RWPE2 (cell line): ENCODE results near the gene ERCC8.
A peak's percentile ranks its signal among the peaks of the same experiment; 100 is the strongest.

ENCODE experiments used
- ATAC-seq: fragments of 200-7000 bp; cut with Tn5 transposase; 3 replicates; pipeline ENCODE4 v1.9.1; 2021; ENCODE audit warnings: low read depth
- DNase-seq: peaks from one replicate; pipeline ENCODE4 v3.0.0-alpha.2; 2020; ENCODE audit warnings: low spot score
- H3K27ac ChIP-seq: fragments of 450-650 bp; 2 replicates; pipeline ENCODE4 v1.5.1; 2017; ENCODE audit warnings: mild to moderate bottlenecking; ENCODE audit not compliant: poor library complexity, severe bottlenecking
- H3K27me3 ChIP-seq: fragments of 250-450 bp; sonication (Bioruptor Pico); 2 replicates; pipeline ENCODE4 v1.5.1; 2021; ENCODE audit warnings: mild to moderate bottlenecking, moderate library complexity; ENCODE audit not compliant: insufficient read depth, poor library complexity, severe bottlenecking
- H3K36me3 ChIP-seq: fragments of 250-450 bp; sonication (Bioruptor Pico); 2 replicates; pipeline ENCODE4 v1.5.1; 2020; ENCODE audit warnings: low read depth, mild to moderate bottlenecking, moderate library complexity
- H3K4me1 ChIP-seq: fragments of 250-450 bp; sonication (Bioruptor Pico); 2 replicates; pipeline ENCODE4 v1.5.1; 2021; ENCODE audit warnings: mild to moderate bottlenecking, moderate library complexity; ENCODE audit not compliant: insufficient read depth, poor library complexity, severe bottlenecking
- H3K4me3 ChIP-seq: fragments of 250-450 bp; sonication (Bioruptor Pico); 2 replicates; pipeline ENCODE4 v1.5.1; 2021; ENCODE audit warnings: mild to moderate bottlenecking, moderate library complexity; ENCODE audit not compliant: severe bottlenecking
- H3K9me3 ChIP-seq: fragments of 250-450 bp; sonication (Bioruptor Pico); 2 replicates; pipeline ENCODE4 v1.5.1; 2021; ENCODE audit warnings: mild to moderate bottlenecking, moderate library complexity; ENCODE audit not compliant: severe bottlenecking
- CTCF ChIP-seq: fragments of 450-650 bp; IDR thresholded peaks from one replicate; pipeline ENCODE4 v1.5.1; 2017; ENCODE audit warnings: mild to moderate bottlenecking, moderate library complexity; ENCODE audit not compliant: poor library complexity, severe bottlenecking

The ERCC8 gene

GRCh38 chr5:60929024-60929423 lies 15.8 kb downstream of the ERCC8 start:
- Histone ChIP-seq H3K27me3 (no peaks in the 10 kb centered on the region), H3K4me3 (no peak overlapping the region), H3K27ac (no peak overlapping the region), H3K9me3 (no peaks in the 10 kb centered on the region), H3K4me1 (no peaks in the 10 kb centered on the region), H3K36me3 (peaks cover 43% of the 10 kb centered on the region)
- peak; percentile 67 for TF ChIP-seq CTCF
- no peak for DNase-seq
- ATAC-seq, result no peak

- ATAC-seq, result no peak
- no peak for TF ChIP-seq CTCF
- no peak overlapping the region for H3K4me3 ChIP-seq
Measured at GRCh38 chr5:60927450-60927849, 17.4 kb downstream of the ERCC8 start.

GRCh38 chr5:60918466-60918865 lies 26.4 kb downstream of the ERCC8 start:
- Histone ChIP-seq H3K27ac (no peak overlapping the region), H3K36me3 (peaks cover 56% of the 10 kb centered on the region), H3K9me3 (no peaks in the 10 kb centered on the region), H3K27me3 (no peaks in the 10 kb centered on the region), H3K4me1 (no peaks in the 10 kb centered on the region), H3K4me3 (no peak overlapping the region)
- no peak for ATAC-seq
- no peak for TF ChIP-seq CTCF
- DNase-seq, result no peak

More at GRCh38 chr5:60927450-60927849, 17.4 kb downstream of the ERCC8 start:
- Histone ChIP-seq H3K27me3 (no peaks in the 10 kb centered on the region), H3K9me3 (no peaks in the 10 kb centered on the region), H3K4me1 (no peaks in the 10 kb centered on the region), H3K36me3 (peaks cover 54% of the 10 kb centered on the region), H3K27ac (no peak overlapping the region)
- no peak for DNase-seq

- H3K4me1 ChIP-seq, result no peaks in the 10 kb centered on the region
- no peak for TF ChIP-seq CTCF
- no peak overlapping the region for H3K27ac ChIP-seq
- no peak overlapping the region for H3K4me3 ChIP-seq
- H3K36me3 ChIP-seq, result peaks cover 41% of the 10 kb centered on the region
- ATAC-seq (peak; percentile 63; the same call in 2 of the 3 replicates), DNase-seq (no peak)
- H3K9me3 ChIP-seq, result no peaks in the 10 kb centered on the region
- no peaks in the 10 kb centered on the region for H3K27me3 ChIP-seq
Measured at GRCh38 chr5:60916646-60917045, 28.2 kb downstream of the ERCC8 start.

- ATAC-seq (no peak), DNase-seq (no peak)
- H3K4me1 ChIP-seq, result no peaks in the 10 kb centered on the region
- no peak overlapping the region for H3K4me3 ChIP-seq
- H3K27ac ChIP-seq, result no peak overlapping the region
- no peak for TF ChIP-seq CTCF
- H3K9me3 ChIP-seq, result no peaks in the 10 kb centered on the region
- H3K36me3 ChIP-seq, result peaks cover 39% of the 10 kb centered on the region
- no peaks in the 10 kb centered on the region for H3K27me3 ChIP-seq
Measured at GRCh38 chr5:60903356-60903755, 41.5 kb downstream of the ERCC8 start.
